Mesenchymal stem cell (in vitro differentiated cells and primary cell): ENCODE data around the gene KPNA4.

ENCODE experiments used
- DNase-seq: peaks from one replicate; pipeline ENCODE4 v3.0.0-alpha.2; 2013
- H2AFZ ChIP-seq: one replicate; pipeline ENCODE4 v1.6.1; 2013; ENCODE audit warnings: low read depth, mild to moderate bottlenecking, control low read depth, inconsistent platforms, low read length, moderate library complexity
- H2AK5ac ChIP-seq: 2 replicates; pipeline ENCODE4 v1.6.1; 2013; ENCODE audit warnings: low read length, moderate library complexity, mild to moderate bottlenecking, inconsistent platforms; ENCODE audit not compliant: severe bottlenecking
- H2BK120ac ChIP-seq: one replicate; pipeline ENCODE4 v1.6.1; 2013; ENCODE audit warnings: low read depth, mild to moderate bottlenecking, inconsistent platforms, low read length, moderate library complexity
- H2BK12ac ChIP-seq, 2 experiments: one replicate each; pipeline ENCODE4 v1.6.1; 2013; ENCODE audit warnings: inconsistent platforms in 2 of 2, low read length in 2 of 2, mild to moderate bottlenecking in 2 of 2, moderate library complexity in 2 of 2, control low read depth in 1 of 2
- H2BK15ac ChIP-seq: one replicate; pipeline ENCODE4 v1.6.1; 2013; ENCODE audit warnings: mild to moderate bottlenecking, low read depth, inconsistent platforms; ENCODE audit not compliant: poor library complexity, severe bottlenecking
- H2BK5ac ChIP-seq: 2 replicates; pipeline ENCODE4 v1.6.1; 2013; ENCODE audit warnings: low read depth, mild to moderate bottlenecking, low read length, control low read depth, inconsistent platforms; ENCODE audit not compliant: poor library complexity, severe bottlenecking
- H3K14ac ChIP-seq, 2 experiments: one replicate each; pipeline ENCODE4 v1.6.1; 2013; ENCODE audit warnings: inconsistent platforms in 2 of 2, low read length in 2 of 2, control low read depth in 1 of 2, mild to moderate bottlenecking in 1 of 2, moderate library complexity in 1 of 2
- H3K18ac ChIP-seq, 2 experiments: one replicate each; pipeline ENCODE4 v1.6.1; 2013; ENCODE audit warnings: inconsistent platforms in 2 of 2, low read length in 2 of 2, control low read depth in 1 of 2, low read depth in 1 of 2, mild to moderate bottlenecking in 1 of 2
- H3K23ac ChIP-seq, 2 experiments: one replicate each; pipeline ENCODE4 v1.6.1; 2013; ENCODE audit warnings: inconsistent platforms in 2 of 2, low read length in 2 of 2, mild to moderate bottlenecking in 2 of 2, moderate library complexity in 2 of 2, control low read depth in 1 of 2
- H3K27ac ChIP-seq: 2 replicates; pipeline ENCODE4 v1.5.1; 2013; ENCODE audit warnings: mild to moderate bottlenecking, moderate library complexity, low read length, control low read depth, inconsistent platforms; ENCODE audit not compliant: poor library complexity, severe bottlenecking
- H3K27me3 ChIP-seq, 2 experiments: 2 replicates each; pipeline versions ENCODE4 v1.6.1 to v1.7.0; 2013; ENCODE audit warnings: low read length in 2 of 2, mild to moderate bottlenecking in 2 of 2, moderate library complexity in 2 of 2, control low read depth in 1 of 2, inconsistent platforms in 1 of 2; ENCODE audit not compliant: control insufficient read depth in 1 of 2, insufficient read depth in 1 of 2
- H3K36me3 ChIP-seq, 2 experiments: 2 replicates each; pipeline versions ENCODE4 v1.6.1 to v1.7.0; 2013; ENCODE audit warnings: low read length in 2 of 2, control low read depth in 1 of 2, inconsistent platforms in 1 of 2, low read depth in 1 of 2, mild to moderate bottlenecking in 1 of 2; ENCODE audit not compliant: insufficient read depth in 2 of 2, control insufficient read depth in 1 of 2
- H3K4ac ChIP-seq, 2 experiments: one replicate each; pipeline ENCODE4 v1.6.1; 2013; ENCODE audit warnings: inconsistent platforms in 2 of 2, low read length in 2 of 2, mild to moderate bottlenecking in 2 of 2, moderate library complexity in 2 of 2, control low read depth in 1 of 2, low read depth in 1 of 2
- H3K4me1 ChIP-seq: 2 replicates; pipeline ENCODE4 v1.6.1; 2013; ENCODE audit warnings: low read depth, low read length, control low read depth; ENCODE audit not compliant: control insufficient read depth, insufficient read depth
- H3K4me2 ChIP-seq: 2 replicates; pipeline ENCODE4 v1.6.1; 2013; ENCODE audit warnings: low read length, mild to moderate bottlenecking, inconsistent platforms; ENCODE audit not compliant: poor library complexity, severe bottlenecking
- H3K4me3 ChIP-seq, 2 experiments: 2 replicates each; pipeline versions ENCODE4 v1.5.1 to v1.7.0; 2013; ENCODE audit warnings: low read length in 2 of 2, mild to moderate bottlenecking in 2 of 2, control low read depth in 1 of 2, low read depth in 1 of 2; ENCODE audit not compliant: insufficient read depth in 1 of 2
- H3K79me1 ChIP-seq: replicated peaks from 2 replicates; pipeline ENCODE4 v1.6.1; 2013; ENCODE audit warnings: mild to moderate bottlenecking, control low read depth, low read length, inconsistent platforms; ENCODE audit not compliant: poor library complexity, severe bottlenecking
- H3K9ac ChIP-seq: 2 replicates; pipeline ENCODE4 v1.7.0; 2013; ENCODE audit warnings: mild to moderate bottlenecking, low read length, moderate library complexity
- H3K9me3 ChIP-seq: 2 replicates; pipeline ENCODE4 v1.7.0; 2013; ENCODE audit warnings: mild to moderate bottlenecking, low read length; ENCODE audit not compliant: control insufficient read depth
- H4K8ac ChIP-seq: one replicate; pipeline ENCODE4 v1.6.1; 2013; ENCODE audit warnings: inconsistent platforms, mild to moderate bottlenecking, low read length, moderate library complexity
- H4K91ac ChIP-seq: one replicate; pipeline ENCODE4 v1.6.1; 2013; ENCODE audit warnings: mild to moderate bottlenecking, low read length, inconsistent platforms
- WGBS: methylation state at CpG from one replicate; pipeline ENCODE4 v1.1.7; 2013; ENCODE audit warnings: mixed read lengths; 5-methylcytosine and 5-hydroxymethylcytosine counted together

Gene KPNA4

DNA sequence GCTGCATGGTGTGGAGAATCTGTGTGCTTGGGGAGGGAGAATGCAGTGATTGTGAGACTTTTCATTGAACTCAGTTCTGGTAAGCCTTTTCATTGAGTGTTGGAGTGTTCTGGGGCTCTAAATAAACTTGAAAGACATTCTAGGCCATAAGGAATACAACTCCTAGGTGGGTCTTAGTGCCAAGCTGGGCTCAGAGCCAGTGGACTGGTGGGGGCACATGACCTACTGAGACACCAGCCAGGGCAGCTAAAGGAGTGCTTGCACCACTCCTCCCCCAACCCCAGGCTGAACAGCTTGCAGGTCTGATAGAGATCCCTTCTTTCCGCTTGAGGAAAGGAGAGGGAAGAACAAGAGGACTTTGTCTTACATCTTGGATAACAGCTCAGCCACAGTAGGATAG is 21.7 kb upstream of the KPNA4 start:
- Histone ChIP-seq H2BK12ac (no peak overlapping the region), H3K27ac (no peak overlapping the region), H2AFZ (no peak overlapping the region), H3K9ac (no peak overlapping the region), H3K18ac (no peak overlapping the region), H3K27me3 (no peaks in the 10 kb centered on the region), H3K79me1 (no peaks in the 10 kb centered on the region), H3K9me3 (peaks cover 26% of the 10 kb centered on the region), H3K14ac (no peak overlapping the region), H3K4me1 (no peaks in the 10 kb centered on the region), H2BK5ac (no peak overlapping the region), H3K4me3 (no peak overlapping the region), H3K36me3 (no peaks in the 10 kb centered on the region), H4K91ac (no peak overlapping the region), H4K8ac (no peak overlapping the region), H3K4me2 (no peak overlapping the region), H2BK15ac (no peak overlapping the region), H2BK120ac (no peak overlapping the region), H3K23ac (no peak overlapping the region), H2AK5ac (no peak overlapping the region), H3K4ac (no peak overlapping the region)
- WGBS = 95% methylated on average over 1 of the region's 1 CpG
- DNase-seq = no peak

- Histone ChIP-seq H3K14ac (no peak overlapping the region), H3K18ac (no peak overlapping the region), H3K4ac (no peak overlapping the region), H3K4me1 (no peaks in the 10 kb centered on the region), H3K4me3 (no peak overlapping the region), H2BK12ac (no peak overlapping the region), H2BK5ac (no peak overlapping the region), H2AFZ (no peak overlapping the region), H3K9ac (no peak overlapping the region), H3K27me3 (no peaks in the 10 kb centered on the region), H3K27ac (no peak overlapping the region), H2BK120ac (no peak overlapping the region), H4K8ac (no peak overlapping the region), H3K9me3 (peaks cover 23% of the 10 kb centered on the region), H3K23ac (no peak overlapping the region), H3K4me2 (no peak overlapping the region), H2AK5ac (no peak overlapping the region), H4K91ac (no peak overlapping the region), H3K36me3 (no peaks in the 10 kb centered on the region), H2BK15ac (no peak overlapping the region), H3K79me1 (no peaks in the 10 kb centered on the region)
- DNase-seq = no peak
- no CpG with 5 or more reads among the region's 3 CpGs for WGBS
These were observed 21.3 kb upstream of the KPNA4 start for GRCh38 chr3:160586679-160587078.

DNA sequence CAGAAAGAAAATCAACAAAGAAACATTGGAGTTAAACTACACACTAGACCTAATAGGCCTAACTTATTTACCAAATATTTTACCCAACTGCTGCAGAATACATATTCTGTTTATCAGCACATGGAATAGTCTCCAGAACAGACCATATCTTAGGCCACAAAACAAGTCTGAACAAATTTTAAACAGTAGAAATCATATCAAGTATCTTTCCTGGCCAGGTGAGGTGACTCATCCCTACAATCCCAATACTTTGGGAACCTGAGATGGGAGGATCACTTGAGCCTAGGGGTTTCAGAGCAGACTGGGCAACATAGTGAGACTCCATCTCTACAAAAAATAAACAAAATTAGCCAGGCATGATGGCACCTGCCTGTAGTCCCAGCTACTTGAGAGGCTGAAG is 18.1 kb upstream of the KPNA4 start:
- H3K36me3 ChIP-seq = no peaks in the 10 kb centered on the region
- no peak overlapping the region for H3K4ac ChIP-seq
- H2BK5ac ChIP-seq = no peak overlapping the region
- no peak overlapping the region for H3K9ac ChIP-seq
- H3K4me3 ChIP-seq = no peak overlapping the region
- no peak for DNase-seq
- H3K18ac ChIP-seq = no peak overlapping the region
- H3K9me3 ChIP-seq = peaks cover 20% of the 10 kb centered on the region
- H4K8ac ChIP-seq = no peak overlapping the region
- H2AFZ ChIP-seq = no peak overlapping the region
- no peak overlapping the region for H2BK15ac ChIP-seq
- H3K14ac ChIP-seq = no peak overlapping the region
- H3K23ac ChIP-seq = no peak overlapping the region
- no peak overlapping the region for H4K91ac ChIP-seq
- no peak overlapping the region for H2BK120ac ChIP-seq
- no peaks in the 10 kb centered on the region for H3K27me3 ChIP-seq
- no peaks in the 10 kb centered on the region for H3K4me1 ChIP-seq
- H3K27ac ChIP-seq = no peak overlapping the region
- H2BK12ac ChIP-seq = no peak overlapping the region
- no peaks in the 10 kb centered on the region for H3K79me1 ChIP-seq
- H2AK5ac ChIP-seq = no peak overlapping the region
- H3K4me2 ChIP-seq = no peak overlapping the region

DNA sequence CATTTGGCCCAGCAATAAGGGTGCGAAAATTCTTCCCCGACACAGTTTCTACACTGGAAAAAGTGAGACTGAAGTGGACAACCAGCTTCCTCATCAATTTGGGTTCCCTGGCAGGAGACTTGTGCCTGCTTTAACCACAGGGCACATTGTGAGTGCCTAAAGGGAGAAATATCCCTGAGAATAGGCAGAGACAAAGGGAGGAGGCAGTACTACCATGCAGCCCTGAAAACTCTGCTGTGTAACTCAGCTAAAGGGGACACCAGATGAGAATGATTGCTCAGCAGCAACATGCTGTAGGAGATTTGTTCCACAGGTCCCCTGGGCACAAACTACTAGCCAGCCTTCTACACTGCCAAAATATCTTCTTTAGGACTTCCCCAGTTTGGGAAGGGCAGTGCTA is 15.6 kb upstream of the KPNA4 start:
- no peak overlapping the region for H3K27ac ChIP-seq
- H2BK15ac ChIP-seq = no peak overlapping the region

More for the DNA sequence above, 15.6 kb upstream of the KPNA4 start:
- Histone ChIP-seq H3K18ac (no peak overlapping the region), H3K4me2 (no peak overlapping the region), H3K4ac (no peak overlapping the region), H3K9ac (no peak overlapping the region), H4K91ac (no peak overlapping the region), H2BK12ac (no peak overlapping the region), H3K4me3 (no peak overlapping the region), H3K36me3 (no peaks in the 10 kb centered on the region), H3K27me3 (no peaks in the 10 kb centered on the region), H2BK120ac (no peak overlapping the region), H3K4me1 (no peaks in the 10 kb centered on the region), H2AK5ac (no peak overlapping the region), H3K14ac (no peak overlapping the region), H2BK5ac (no peak overlapping the region), H4K8ac (no peak overlapping the region), H3K9me3 (peaks cover 15% of the 10 kb centered on the region), H3K79me1 (no peaks in the 10 kb centered on the region), H3K23ac (no peak overlapping the region), H2AFZ (no peak overlapping the region)
- no peak for DNase-seq
- WGBS = 91% methylated on average over 2 of the region's 2 CpGs
